Glutamatergic neuron (in vitro differentiated cells): Measurements from ENCODE around the gene ARHGAP32. TPM values are rescaled to one million over a fixed set of nuclear protein-coding genes. Genes with fewer than 3 reads are reported as not detected.

Experiments
- DNase-seq: peaks from one replicate; pipeline ENCODE4 v3.0.0; 2022
- H3K27ac Mint-ChIP-seq: one replicate; pipeline ENCODE4 v1.8.0; 2020; ENCODE audit warnings: mild to moderate bottlenecking, mixed read lengths, inconsistent platforms; ENCODE audit not compliant: unreplicated experiment
- H3K27me3 Mint-ChIP-seq: one replicate; pipeline ENCODE4 v1.8.0; 2020; ENCODE audit warnings: mild to moderate bottlenecking, moderate library complexity, mixed read lengths, inconsistent platforms; ENCODE audit not compliant: unreplicated experiment
- H3K36me3 Mint-ChIP-seq: one replicate; pipeline ENCODE4 v1.8.0; 2020; ENCODE audit warnings: mild to moderate bottlenecking, mixed read lengths, inconsistent platforms; ENCODE audit not compliant: unreplicated experiment
- H3K4me1 Mint-ChIP-seq: one replicate; pipeline ENCODE4 v1.8.0; 2020; ENCODE audit warnings: mild to moderate bottlenecking, low read depth, mixed read lengths, inconsistent platforms; ENCODE audit not compliant: unreplicated experiment
- H3K4me3 Mint-ChIP-seq: one replicate; pipeline ENCODE4 v1.8.0; 2020; ENCODE audit warnings: mild to moderate bottlenecking, mixed read lengths, inconsistent platforms; ENCODE audit not compliant: unreplicated experiment
- H3K9me3 Mint-ChIP-seq: one replicate; pipeline ENCODE4 v1.8.0; 2020; ENCODE audit warnings: mild to moderate bottlenecking, moderate library complexity, mixed read lengths, inconsistent platforms; ENCODE audit not compliant: unreplicated experiment
- total RNA-seq: library from RNA; stranded (reverse); fragmentation: NEBNext Ultra II Directional; extraction: Animal tissue kit (Norgen Biotek cat#: 25700); gene quantifications from one replicate; pipeline ENCODE4 v1.2.1, GENCODE V29; 2021; ENCODE audit not compliant: unreplicated experiment
- TF ChIP-seq, protein P1 (sequence below): fragments of 200-600 bp; sonication (generic); IDR thresholded peaks from one replicate; pipeline ENCODE4 v1.5.0; 2021; ENCODE audit not compliant: partially characterized antibody, unreplicated experiment

ARHGAP32 gene
- total RNA-seq, 1 donor from 2014 or later, result 45.3 TPM

- Mint-ChIP-seq H3K27me3 (peaks cover 3% of the 10 kb centered on the region), H3K4me3 (no peak overlapping the region), H3K27ac (no peak overlapping the region), H3K9me3 (no peaks in the 10 kb centered on the region), H3K4me1 (no peaks in the 10 kb centered on the region), H3K36me3 (peaks cover 28% of the 10 kb centered on the region)
- TF ChIP-seq, protein P1, sequence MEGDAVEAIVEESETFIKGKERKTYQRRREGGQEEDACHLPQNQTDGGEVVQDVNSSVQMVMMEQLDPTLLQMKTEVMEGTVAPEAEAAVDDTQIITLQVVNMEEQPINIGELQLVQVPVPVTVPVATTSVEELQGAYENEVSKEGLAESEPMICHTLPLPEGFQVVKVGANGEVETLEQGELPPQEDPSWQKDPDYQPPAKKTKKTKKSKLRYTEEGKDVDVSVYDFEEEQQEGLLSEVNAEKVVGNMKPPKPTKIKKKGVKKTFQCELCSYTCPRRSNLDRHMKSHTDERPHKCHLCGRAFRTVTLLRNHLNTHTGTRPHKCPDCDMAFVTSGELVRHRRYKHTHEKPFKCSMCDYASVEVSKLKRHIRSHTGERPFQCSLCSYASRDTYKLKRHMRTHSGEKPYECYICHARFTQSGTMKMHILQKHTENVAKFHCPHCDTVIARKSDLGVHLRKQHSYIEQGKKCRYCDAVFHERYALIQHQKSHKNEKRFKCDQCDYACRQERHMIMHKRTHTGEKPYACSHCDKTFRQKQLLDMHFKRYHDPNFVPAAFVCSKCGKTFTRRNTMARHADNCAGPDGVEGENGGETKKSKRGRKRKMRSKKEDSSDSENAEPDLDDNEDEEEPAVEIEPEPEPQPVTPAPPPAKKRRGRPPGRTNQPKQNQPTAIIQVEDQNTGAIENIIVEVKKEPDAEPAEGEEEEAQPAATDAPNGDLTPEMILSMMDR, result no peak
- DNase-seq, result no peak
Observed at GRCh38 chr11:129086976-129087375, 105.1 kb downstream of the ARHGAP32 start.

DNA sequence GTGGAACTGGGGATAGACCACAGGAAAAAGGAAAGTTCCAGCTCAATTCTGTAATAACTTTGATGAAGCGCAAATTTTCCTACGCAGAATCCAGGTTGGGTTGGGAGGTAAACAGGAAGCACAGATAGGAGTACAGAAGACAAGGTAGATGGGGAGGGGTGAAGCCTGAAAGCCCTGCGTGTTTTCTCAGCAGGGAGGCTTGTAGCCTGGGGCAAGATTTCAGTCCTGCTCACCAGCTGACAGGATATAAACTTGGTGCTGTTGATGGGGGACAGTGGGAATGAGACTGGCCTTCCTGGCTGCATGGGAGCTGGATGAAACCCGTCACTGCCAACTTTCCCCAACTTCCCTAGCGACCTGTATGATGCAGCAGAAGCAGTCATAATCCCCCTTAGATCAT is 114.9 kb downstream of the ARHGAP32 start:
- TF ChIP-seq, protein P1, result no peak
- peaks cover 2% of the 10 kb centered on the region for H3K9me3 Mint-ChIP-seq
- peaks cover 18% of the 10 kb centered on the region for H3K36me3 Mint-ChIP-seq
- no peaks in the 10 kb centered on the region for H3K4me1 Mint-ChIP-seq
- peaks cover 1% of the 10 kb centered on the region for H3K27me3 Mint-ChIP-seq
- H3K4me3 Mint-ChIP-seq, result no peak overlapping the region
- DNase-seq, result no peak
- H3K27ac Mint-ChIP-seq, result no peak overlapping the region

GRCh38 chr11:129075757-129076156 is 116.4 kb downstream of the ARHGAP32 start:
- H3K27ac Mint-ChIP-seq, result no peak overlapping the region
- peaks cover 9% of the 10 kb centered on the region for H3K36me3 Mint-ChIP-seq
- no peaks in the 10 kb centered on the region for H3K4me1 Mint-ChIP-seq
- no peak for DNase-seq
- no peaks in the 10 kb centered on the region for H3K27me3 Mint-ChIP-seq
- peaks cover 2% of the 10 kb centered on the region for H3K9me3 Mint-ChIP-seq
- H3K4me3 Mint-ChIP-seq, result no peak overlapping the region
- TF ChIP-seq, protein P1, result no peak

DNA sequence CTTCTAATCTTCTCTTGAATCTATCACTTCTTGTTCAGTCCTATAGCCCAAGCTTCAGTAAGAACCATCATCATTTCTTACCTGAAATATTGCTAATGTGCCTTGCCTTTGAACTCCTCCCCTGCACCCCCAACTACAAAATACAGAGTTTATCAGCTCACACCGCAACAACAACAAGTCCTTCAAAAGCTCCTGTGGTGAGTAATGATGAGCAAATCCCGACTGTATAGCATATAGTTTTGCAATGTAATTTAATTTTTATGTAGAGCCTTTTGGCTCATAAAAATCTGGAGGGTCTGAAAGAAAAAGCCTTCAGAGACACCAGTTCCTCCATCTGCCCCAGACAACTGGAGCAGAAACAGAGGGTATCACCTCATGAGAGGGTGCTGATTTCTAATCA is 124.7 kb downstream of the ARHGAP32 start:
- H3K9me3 Mint-ChIP-seq, result no peaks in the 10 kb centered on the region
- no peak overlapping the region for H3K27ac Mint-ChIP-seq
- no peaks in the 10 kb centered on the region for H3K27me3 Mint-ChIP-seq
- no peaks in the 10 kb centered on the region for H3K36me3 Mint-ChIP-seq
- no peaks in the 10 kb centered on the region for H3K4me1 Mint-ChIP-seq
- TF ChIP-seq, protein P1, result no peak
- no peak for DNase-seq
- H3K4me3 Mint-ChIP-seq, result no peak overlapping the region

DNA sequence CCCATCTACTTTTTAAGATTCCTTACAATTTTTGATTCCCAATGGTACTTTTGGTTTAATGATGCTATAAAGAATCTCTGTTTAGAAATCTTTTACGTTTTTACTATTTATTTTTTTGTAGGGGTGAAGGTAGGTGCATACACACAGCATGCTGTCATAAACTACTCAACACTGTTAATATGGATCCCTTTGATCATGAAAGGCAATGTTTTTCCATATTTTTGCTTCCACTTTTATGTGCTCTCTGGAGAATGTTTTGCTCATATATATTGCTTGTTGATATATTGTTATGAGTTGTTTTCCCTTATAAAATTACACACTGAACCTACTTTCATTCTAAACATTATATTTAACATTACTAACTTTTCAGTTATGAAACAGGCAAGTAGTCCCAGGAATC is 125.9 kb downstream of the ARHGAP32 start:
- DNase-seq, result no peak
- Mint-ChIP-seq H3K27ac (no peak overlapping the region), H3K4me1 (no peaks in the 10 kb centered on the region), H3K27me3 (no peaks in the 10 kb centered on the region), H3K9me3 (no peaks in the 10 kb centered on the region), H3K36me3 (no peaks in the 10 kb centered on the region), H3K4me3 (no peak overlapping the region)
- TF ChIP-seq, protein P1, result no peak
